ENCODE results near the gene RASL10B.
"Not testable (repeated sequence)": the region's sequence is repeated elsewhere in the genome, so short reads cannot be mapped to it uniquely, and the experiment has no call there.

RASL10B gene

DNA sequence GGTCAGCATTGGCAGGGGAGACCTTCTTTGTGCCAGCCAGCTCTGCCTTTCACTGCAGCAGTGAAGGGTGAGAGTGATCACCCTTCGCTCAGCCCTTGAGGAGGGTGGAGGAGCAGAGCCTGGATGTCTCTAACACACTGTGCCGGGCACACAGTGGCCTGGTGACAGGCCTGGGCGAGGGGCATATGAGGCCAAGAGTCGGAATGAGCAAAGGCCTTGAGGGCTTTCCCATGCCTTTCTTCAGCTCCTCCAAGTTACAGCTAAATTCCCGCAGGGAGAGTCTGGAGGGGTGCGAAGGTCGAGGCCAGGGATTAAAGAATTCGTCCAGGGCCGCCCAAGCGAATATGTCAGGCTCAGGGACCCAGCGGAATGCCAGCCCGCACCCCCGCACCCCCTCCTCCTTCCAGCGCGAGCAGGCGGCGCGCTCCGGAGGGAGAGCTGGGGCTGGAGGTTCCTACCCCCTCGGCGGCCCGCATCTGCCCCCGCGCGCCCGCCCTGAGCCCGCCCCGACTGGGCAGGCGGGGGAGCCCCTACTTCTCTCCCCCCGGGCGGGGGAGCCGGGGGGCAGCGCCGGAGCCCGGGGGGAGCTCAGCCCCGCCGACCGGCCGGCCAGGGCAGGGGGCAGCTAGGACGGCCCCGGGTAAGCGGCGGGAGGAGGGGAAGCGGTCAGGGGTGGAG lies at the start of gene RASL10B:
TSS of gene RASL10B (plus strand) at position 401 of the 678 bp plus-strand sequence. CDS start 3,546 bp downstream, outside the sequence.
- DNase-seq, result peak; percentile 43

- DNase-seq, result no peak
These were observed 47.8 kb upstream of the RASL10B start for GRCh38 chr17:35683591-35683990.

GRCh38 chr17:35684055-35684802 lies 47.2 kb upstream of the RASL10B start:
- no peak for DNase-seq

DNA sequence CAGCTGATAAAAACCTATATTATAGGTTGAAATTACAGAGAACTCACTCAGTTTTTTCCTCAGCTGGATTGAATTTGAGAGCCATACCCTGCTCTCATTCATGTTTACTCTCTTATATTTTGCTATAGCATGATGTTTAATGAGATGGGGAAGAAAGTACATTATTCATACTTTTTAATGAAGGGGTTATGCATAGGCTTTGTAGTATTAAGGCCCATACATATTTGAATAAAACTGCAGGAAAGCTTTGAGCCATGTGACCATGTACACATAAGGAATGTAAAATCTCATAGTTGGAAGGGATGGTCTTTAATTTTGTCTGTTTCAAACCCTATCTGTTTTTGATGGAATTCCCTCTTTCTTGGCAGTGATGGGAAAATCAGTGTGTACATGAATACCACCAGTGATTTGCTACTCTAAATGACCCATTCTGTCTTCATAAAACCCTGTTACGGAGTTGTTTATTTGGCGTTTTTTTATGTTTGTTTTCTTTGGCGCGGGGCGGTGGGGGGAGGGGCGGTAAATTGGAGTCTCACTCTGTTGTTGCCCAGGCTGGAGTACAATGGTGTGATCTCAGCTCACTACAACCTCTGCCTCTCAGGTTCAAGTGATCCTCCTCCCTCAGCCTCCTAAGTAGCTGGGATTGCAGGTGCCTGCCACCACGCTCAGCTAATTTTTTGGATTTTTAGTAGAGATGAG lies 38.8 kb upstream of the RASL10B start:
- no peak for DNase-seq

DNA sequence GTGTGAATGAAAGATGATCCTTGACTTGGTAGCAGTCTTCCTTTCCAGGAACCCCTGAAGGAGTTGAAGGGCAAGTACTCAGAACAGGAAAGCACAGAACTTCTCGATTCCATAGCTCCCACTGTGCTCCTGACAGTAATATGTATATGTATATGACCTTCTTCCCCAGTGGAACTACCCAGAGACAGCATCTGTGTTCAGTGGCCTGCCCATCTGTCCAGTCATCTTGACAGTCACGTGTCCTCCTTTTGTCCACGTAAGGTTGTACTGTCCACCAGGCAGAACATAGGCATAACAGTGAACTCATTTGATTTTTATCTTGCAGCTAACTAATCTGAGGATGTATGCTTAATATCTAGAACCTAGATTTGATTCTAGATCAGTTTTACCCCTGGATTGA lies 37.8 kb upstream of the RASL10B start:
- DNase-seq, result no peak

DNA sequence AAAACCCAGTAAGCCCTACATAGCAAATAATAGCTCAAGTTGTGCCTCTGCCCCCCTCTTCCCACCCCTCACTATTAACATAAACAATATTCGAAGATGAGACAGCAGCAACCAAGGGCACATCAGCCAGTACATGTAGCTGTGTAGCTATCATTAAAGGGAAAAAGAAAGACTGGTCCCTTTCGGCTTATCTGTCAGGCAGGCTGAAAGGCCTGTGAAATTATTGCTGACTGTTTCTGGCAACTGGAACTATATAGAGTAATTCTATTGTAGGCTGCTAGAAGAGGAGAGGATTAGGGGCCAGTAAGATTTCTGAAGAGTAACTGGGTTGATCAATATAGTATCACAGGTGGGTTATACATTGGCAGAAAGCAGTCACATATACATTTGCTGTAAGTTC lies 36.5 kb upstream of the RASL10B start:
- DNase-seq, result no peak

- DNase-seq, result no peak
These were observed 35.8 kb upstream of the RASL10B start for GRCh38 chr17:35695613-35696012.

DNA sequence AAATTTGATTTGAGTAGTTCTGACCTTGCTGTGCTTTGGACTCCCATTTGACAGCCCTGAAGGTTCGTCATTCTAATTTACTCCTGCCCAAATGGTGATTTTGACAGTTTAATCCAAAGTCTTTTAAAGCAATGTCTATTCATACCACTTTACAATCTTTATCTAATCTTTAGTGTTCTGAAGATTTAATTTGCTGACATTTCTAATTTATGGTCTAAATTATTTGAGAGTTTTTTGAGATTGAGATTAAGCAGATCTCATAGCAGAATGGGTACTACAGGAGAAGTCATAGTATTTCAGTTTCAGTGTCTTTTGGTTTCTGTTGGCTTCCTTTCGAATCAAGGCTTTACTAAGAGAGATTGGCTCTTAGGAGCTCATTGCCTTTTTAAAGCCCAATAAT lies 32.6 kb upstream of the RASL10B start:
- no peak for DNase-seq

- no peak for DNase-seq
These were observed 31.3 kb upstream of the RASL10B start for GRCh38 chr17:35700150-35700549.

- no peak for DNase-seq
These were observed 29.9 kb upstream of the RASL10B start for GRCh38 chr17:35701491-35701890.

- DNase-seq, result not testable (repeated sequence)
These were observed 28.1 kb upstream of the RASL10B start for GRCh38 chr17:35703308-35703707.

- DNase-seq, result no peak
These were observed 26.2 kb upstream of the RASL10B start for GRCh38 chr17:35705230-35705629.

DNA sequence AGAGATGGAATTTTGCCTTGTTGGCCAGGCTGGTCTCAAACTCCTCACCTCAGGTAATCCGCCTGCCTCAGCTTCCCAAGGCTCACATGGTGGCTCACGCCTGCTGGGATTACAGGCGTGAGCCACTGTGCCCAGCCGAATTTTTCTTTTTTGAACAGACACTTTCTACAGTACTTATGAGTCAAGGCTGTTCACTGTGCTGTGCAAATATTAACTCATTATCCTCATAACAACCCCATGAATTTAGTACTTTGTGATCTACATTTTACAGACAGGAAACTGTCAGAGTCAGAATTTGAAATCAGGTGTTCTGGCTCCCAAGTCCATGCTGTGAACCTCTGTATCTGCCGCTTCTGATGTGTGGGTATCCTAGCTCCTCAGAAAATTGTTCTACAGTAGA lies 25.7 kb upstream of the RASL10B start:
- no peak for DNase-seq

DNA sequence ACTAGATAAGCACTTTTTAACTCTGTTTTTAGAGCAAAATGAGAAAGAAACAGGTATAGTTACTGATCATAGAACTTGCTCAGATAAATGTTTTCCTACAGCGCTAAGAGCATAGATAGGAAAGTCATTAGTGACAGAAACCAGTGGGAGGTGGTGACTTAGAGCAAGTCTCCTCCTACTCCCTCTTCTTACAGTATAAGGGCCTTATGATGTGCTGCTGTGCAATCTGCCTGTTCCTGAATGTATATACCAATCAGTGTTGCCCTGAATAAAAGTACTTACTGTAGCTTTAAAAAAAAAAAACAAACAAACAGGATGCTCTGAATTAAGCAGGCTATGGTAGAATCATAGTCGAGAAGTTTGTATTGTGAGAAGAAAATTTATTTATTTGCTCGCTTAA lies 23.3 kb upstream of the RASL10B start:
- DNase-seq, result no peak

GRCh38 chr17:35708951-35709350 lies 22.5 kb upstream of the RASL10B start:
- DNase-seq, result no peak

DNA sequence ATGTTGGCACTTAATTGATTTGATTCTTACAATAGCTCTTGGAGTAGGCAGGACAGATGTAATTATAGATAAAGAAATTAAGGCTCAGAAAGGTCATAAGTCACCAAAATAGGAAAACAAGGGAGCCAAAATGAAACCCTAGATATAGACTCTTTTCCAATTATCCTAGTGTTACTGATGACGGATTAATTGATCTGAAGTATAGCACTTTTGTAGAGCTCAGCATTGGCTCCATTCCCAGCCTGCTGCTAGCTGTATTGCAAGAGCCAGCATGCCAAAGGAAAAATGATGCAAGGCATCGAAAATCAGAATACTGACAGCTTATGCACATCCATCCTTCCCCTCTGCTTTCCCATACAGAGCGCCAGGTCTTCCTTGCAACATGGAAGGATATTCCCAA lies 21.6 kb upstream of the RASL10B start:
- no peak for DNase-seq

GRCh38 chr17:35710950-35711349 lies 20.5 kb upstream of the RASL10B start:
- DNase-seq, result no peak

DNA sequence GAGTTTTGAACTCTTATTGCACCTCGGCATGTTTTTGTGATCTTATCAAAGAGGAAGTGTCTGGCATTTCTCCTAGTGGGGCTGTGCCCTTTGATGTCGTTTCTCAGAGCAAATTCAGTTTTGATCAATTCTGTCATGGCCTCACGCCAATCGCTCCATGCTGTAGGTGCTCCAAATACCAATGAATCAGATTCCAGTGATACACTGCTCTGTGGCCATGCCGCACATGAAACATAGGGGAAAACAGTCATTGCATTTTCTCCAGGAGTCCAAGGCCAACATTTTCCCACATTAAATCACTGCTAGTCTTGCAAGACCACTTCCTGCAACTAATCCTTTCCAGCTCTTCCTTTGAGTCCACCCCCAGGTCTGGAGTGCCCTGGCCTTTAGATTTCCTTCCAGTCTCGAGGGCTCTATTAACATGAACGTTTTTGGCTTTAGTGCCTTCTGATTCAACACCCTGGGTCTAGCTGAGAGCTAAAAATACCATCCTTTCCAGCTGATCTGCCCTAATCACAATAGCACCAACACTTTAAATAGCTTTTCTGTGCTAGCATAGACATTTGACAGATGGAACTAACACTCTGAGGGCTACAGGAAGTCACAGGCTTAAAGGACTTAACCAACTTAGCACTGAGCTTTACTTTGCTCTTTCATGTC lies 18.2 kb upstream of the RASL10B start:
- DNase-seq, result no peak

- DNase-seq, result no peak
These were observed 16.5 kb upstream of the RASL10B start for GRCh38 chr17:35714988-35715387.

DNA sequence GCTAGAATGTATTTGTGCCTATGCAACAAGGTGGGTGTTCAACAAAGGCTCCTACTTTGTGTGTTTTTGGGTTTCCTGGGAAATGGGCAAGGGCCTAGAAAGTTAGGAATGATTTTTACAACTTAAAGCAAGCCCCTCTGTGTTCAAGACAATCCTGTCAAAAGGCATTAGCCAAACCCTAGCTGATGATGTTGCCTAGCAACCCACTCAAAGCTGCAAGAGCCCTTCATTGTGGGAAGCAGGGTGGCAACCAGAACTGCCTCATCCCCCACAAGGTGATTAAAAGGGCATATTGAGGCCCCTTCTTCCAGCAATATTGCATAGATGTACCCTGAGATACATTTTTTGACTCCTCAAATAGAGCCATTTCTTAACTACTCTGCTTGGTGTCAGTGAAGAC lies 16.0 kb upstream of the RASL10B start:
- no peak for DNase-seq

GRCh38 chr17:35716173-35716572 lies 15.3 kb upstream of the RASL10B start:
- no peak for DNase-seq

DNA sequence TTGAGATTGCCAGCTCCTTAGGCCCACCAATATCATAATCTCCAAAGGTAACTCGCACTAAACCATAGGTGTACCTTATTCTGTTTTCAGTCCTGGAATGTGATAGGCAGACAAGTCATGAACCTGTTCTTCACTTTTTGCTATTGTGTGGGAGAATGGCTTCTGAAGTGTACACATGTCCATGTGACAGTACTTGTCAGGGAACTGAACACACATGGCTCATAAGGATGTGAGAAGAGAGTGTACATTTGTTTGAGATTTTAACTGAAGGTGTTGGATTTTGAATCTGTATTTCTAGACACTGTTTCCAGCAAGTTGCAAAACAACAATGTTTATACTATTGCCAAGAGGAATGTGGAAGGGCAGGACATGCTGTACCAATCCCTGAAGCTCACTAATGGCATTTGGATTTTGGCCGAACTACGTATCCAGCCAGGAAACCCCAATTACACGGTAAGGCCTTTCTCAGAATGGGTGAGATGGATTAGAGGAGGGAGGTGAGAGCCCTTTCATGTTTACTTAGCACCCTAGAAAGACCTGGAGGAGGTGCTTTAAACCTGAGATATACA lies 14.5 kb upstream of the RASL10B start:
- no peak for DNase-seq

DNA sequence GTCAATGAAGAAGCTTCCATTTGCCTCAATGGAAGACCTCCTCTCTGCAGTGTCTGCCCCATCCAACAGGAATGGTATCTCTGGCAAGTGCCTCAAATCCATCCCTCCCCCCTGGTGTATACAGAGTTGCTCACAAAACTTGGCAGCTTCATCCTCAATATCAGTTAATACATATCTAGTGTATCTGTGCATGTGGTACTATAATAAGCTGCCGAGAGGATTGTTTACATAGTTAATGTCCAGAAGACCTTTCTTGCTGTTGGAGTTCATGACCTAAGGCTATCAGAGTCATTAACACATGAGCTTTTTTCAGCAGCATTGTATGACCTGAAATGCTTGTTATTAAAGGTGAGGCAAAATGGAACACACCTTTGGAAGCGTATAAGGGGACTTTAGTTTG lies 14.0 kb upstream of the RASL10B start:
- no peak for DNase-seq

Data from COR-L47 (cell line).